HG03097 (cell line): Measurements from ENCODE around the gene YPEL4.

ENCODE experiments used
- ATAC-seq: cut with Tn5 transposase; IDR thresholded peaks from one replicate; pipeline ENCODE4 v1.9.1; 2021; ENCODE audit not compliant: unreplicated experiment, low FRiP score

The YPEL4 gene

GRCh38 chr11:57651408-57651807, 1.7 kb upstream of the YPEL4 start:
- no peak for ATAC-seq

- no peak for ATAC-seq
These were observed 1.0 kb upstream of the YPEL4 start for GRCh38 chr11:57650739-57651090.

GRCh38 chr11:57648801-57649735, 644 bp downstream of the YPEL4 start:
- ATAC-seq = no peak

DNA sequence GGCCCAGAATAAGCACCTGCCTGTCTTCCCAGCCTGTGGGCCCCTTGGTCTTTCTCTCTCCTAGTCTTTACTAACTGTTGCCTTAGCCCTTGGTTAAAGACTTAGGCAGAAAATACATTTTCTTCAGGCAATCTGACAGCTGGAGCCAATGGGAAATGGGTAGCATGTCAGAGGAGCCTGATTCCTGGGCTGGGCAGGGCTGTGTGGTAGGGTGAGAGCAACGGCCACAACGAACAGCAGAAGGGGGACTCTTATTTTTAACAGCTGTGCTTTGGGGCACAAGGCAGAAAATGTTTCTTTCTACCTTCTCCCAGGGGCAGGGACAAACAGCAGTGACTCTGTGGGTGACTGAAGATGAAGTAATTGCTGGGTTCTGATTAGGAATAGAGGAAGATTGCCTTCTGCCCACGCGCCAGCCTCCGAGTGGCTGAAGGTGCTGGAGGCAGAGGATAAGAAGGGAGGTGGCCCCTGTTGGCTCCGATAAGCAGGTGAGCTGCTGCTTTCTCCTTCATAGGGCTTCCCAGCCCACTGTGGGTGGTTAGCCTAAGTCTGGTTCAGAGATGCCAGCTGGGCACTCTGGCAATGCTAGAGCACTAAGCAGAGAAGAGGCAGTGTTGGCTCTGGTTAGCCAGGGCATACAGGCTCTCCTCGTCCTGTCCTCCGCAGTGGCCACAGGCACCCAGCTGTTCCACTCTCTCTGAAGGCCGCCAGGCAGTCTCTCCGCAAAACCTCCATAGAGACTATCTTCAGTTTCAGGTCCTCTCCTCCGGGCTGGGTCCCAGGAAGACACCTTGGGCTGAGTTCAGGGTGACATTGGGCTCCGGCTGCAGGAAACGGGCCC, 1.5 kb downstream of the YPEL4 start:
- ATAC-seq = no peak

DNA sequence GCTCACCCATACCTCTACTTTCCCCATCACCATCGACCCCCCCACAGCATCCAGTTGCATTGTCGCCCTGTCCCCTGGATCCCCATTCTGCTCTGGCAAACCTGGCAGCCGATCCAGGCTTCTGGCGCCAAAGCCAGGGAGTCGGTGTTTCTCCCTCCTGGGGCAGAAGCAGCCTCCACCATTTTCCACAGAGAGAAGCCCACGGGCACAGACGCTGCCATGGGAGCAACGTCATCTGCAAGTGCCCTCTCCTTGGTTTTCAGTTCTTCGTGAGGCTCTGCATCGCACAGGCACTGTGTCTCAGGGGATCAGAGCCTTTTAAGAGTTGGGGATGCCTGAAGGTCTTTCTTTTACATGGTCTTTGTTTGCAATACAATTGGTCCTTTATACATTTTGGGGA, 2.3 kb downstream of the YPEL4 start:
- ATAC-seq = no peak

- no peak for ATAC-seq
These were observed 2.9 kb downstream of the YPEL4 start for GRCh38 chr11:57646799-57647303.

- no peak for ATAC-seq
These were observed 3.4 kb downstream of the YPEL4 start for GRCh38 chr11:57646194-57646798.

DNA sequence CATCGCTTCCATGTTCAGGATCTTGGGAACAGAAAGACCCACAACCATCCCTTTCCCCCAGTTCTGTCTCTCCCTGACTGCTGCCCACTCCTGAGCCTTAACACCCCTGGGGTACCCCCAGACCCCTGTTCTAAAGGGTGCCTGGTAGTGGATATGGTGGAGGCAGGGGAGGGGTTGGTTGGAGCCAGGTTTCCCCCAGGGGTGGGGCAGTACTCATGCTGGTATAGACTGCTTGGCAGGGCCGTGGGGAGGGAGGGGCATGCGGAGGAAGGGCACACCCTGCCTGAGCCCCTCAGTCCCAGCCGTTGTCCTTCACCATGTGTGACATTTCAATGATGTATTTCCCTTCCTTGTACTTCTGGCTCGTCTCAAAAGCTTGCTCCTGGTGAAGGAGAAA, 4.0 kb downstream of the YPEL4 start:
- ATAC-seq = no peak

DNA sequence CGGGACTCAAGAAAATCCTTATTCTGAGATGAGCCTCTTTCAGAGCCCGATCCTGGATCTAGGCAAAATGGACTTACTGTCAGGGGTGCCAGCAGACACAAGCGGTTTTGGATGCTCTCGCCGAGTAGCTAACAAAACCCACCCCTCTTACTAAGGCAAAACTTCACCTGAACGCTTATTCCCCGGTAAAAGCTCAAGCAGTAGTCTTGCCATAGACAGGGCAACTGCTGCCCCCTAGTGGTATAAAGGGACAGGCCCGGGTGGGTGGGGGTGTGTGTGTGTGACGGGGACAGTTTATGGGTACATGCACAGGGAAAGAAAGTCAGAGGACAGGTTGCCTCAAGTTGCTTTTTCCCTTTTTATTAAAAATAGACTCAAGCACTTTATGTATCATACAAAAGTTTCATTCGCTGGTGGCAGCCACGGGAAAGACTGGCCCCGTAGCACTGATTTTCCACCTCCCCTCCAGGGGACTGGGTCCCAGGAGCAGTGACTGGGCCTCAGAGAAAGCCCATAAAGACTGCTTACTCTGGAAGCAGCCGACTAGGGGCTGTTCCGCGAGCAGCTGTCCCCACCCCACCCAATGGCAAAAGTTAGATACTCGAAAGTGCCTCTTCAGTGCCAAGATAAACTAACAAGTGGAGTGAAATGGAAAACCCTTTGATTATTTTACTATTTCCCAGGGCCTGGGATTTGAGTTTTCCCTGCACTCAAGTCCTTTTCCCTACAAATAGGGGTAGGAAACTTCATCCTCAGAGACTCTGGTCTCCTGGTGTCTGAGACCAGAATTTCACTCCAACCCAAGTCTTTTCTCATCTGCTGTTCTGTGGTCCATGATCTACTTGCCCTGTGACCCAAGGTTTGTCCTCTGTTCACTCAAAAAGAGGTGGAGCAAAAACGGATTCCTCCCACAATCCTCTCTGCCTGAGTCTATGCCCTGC, 4.7 kb downstream of the YPEL4 start:
- no peak for ATAC-seq

GRCh38 chr11:57643802-57644201, 5.9 kb downstream of the YPEL4 start:
- ATAC-seq = no peak

DNA sequence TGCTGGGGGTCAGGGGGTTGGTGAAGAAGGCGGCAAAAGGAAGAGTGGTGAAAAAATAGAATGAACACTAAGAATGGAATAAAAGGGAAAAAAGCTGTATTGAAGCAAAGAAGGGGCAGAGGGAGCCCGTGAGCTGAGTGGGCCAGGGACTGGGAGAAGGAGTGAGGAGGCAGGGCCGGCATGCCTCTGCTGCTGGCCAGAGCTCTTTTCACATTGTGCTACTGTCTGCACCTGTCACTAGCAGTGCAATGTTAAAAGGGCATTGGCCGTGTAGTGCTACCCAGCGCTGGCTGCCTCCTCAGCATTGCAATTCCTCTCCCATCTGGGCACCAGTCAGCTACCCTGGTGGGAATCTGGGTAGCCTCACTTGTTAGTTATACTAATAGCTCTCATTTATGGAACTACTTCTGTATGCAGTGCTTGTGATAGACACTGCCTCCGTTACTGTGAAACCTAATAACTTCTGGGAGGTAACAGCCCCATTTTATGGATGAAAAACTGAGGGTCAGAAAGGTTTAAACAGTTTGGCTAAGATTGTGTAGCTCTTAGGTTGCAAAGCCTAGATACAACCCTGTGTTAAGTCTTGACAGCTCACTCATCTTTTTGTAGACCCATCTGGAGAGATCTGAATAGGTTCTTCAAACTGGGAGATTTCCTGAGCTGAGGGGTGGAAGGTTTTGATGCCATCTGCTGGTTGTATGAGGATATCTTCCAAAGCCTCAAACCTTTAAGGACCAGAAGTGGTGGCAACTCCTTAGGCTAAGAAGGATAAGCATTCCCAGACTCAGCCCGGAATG, 8.5 kb downstream of the YPEL4 start:
- no peak for ATAC-seq

GRCh38 chr11:57640068-57640800, 9.5 kb downstream of the YPEL4 start:
- ATAC-seq = no peak

- no peak for ATAC-seq
These were observed 10.2 kb downstream of the YPEL4 start for GRCh38 chr11:57639321-57640067.

- ATAC-seq = no peak
These were observed 10.8 kb downstream of the YPEL4 start for GRCh38 chr11:57638811-57639320.

- ATAC-seq = no peak
These were observed 11.5 kb downstream of the YPEL4 start for GRCh38 chr11:57638005-57638781.

DNA sequence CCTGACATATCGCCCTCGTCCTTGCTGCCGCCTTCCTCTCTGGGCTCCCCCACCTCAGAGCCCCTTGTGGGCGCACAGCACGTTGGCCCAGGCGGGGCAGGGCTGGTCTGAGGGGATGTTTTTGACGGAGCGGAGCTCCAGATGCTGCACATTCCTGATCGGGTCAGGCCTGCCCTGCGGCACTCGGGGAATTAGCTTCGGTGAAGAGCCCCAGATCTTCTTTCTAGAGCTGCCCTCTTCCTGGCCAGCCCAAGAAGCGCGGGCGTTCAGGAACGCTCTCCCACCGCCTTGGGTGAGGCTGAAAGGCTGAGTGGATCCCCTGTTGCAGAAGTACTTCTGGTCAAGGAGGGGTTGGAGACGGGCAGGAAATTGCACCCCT, 12.1 kb downstream of the YPEL4 start:
- ATAC-seq = no peak

- no peak for ATAC-seq
These were observed 14.5 kb downstream of the YPEL4 start for GRCh38 chr11:57635246-57635645.
